Measurements from ENCODE around the gene BMP8B.
"Not testable (repeated sequence)": the region's sequence is repeated elsewhere in the genome, so short reads cannot be mapped to it uniquely, and the experiment has no call there.

The BMP8B gene

DNA sequence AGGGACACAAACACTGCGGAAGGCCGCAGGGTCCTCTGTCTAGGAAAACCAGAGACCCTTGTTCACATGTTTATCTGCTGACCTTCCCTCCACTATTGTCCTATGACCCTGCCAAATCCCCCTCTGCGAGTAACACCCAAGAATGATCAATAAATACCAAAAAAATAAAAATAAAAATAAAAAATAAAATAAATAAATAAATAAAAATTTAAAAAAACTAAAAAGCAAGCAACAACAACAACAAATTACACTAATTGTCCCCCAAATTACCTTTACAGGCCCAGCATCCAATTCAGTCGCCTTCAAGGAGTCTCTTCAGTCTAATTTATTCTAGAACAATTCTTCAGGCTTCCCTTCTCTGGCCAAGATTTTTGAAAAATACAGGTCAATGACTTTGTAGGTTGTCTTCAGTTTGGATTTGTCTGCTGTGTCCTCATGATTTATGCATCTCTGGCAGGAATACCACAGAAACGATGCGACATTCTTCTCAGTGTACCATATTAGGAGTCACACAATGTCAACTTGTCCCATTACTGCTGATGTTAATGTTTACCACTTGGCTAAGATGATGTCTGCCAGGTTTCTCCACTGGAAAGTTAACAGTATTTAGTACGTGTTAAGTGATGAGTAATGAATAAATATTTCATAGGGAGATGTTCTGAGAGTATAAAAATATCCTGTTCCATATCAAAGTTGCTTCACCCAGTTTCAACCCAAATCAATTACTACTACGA lies 20.3 kb upstream of the BMP8B start:
- no peak for DNase-seq

- no peak for DNase-seq
Measured at GRCh38 chr1:39805385-39805784, 16.7 kb upstream of the BMP8B start.

DNA sequence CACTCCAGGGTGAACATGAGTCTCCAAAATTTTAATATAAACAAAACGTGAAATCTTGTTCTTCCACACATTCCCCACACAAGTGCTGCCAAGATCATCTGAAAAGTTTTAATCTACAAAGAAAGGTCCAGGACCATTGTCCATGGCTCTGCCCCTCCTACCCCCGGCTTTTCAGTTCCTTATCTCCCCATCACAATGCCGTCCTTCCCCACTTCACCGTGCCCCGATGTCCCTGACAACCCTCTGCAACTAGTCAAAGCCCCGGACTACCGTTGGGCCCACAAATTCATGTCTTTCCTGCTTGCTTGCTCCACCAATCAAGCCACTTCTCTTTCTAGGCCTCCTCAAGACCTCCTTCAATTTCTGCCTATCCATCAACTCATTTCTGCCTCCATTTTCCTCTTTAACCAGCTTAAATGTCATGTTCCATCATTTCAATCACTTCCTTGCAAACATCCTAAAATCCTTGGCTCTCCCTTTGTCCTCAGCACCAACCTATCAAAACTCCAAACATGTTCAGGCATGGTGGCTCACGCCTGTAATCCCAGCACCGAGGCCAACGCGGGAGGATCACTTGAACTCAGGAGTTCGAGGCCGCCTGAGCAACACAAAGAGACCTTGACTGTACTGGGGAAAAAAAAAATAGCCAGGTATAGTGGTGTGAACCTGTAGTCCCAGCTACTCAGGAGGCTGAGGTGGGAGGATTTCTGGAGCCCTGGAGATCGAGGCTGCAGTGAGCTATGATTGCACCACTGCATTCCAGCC lies 14.0 kb upstream of the BMP8B start:
- DNase-seq, result no peak

GRCh38 chr1:39800471-39800835 lies 11.8 kb upstream of the BMP8B start:
- no peak for DNase-seq

DNA sequence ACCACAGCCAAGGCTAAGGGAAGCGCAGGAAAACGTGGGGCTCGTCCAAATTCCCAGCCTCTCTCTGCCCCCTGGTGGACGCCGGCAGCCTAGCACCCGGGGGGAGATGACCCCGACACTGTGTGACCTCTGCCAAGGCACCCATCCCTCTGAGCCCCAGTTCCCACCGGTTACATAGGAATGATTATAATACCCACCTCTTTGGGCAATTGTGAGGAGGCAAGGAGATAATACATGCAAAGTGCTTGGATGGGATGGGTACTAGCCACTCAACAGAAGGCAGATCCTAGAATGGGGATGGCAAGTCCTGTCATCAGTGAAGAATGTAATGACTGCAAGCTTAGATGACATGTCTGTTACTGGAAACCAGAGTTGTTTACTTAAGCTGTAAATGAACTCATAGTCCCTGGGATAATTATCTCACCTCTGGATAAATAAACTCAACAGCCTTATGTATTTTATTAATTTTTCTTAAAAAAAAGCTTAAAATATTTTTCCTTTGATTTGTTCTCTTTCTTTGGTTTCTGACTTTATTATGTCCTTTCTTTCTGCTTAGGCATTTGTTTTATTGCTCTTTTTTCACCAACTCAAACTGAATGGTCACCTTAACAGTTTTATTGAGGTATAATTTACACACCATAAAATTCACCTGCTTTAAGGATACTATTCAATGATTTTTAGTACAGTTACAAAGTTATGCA lies 11.3 kb upstream of the BMP8B start:
- DNase-seq, result peak; percentile 100

GRCh38 chr1:39798859-39799769 lies 10.4 kb upstream of the BMP8B start:
- DNase-seq, result peak; percentile 97

- no peak for DNase-seq
Measured at GRCh38 chr1:39795651-39796050, 7.0 kb upstream of the BMP8B start.

DNA sequence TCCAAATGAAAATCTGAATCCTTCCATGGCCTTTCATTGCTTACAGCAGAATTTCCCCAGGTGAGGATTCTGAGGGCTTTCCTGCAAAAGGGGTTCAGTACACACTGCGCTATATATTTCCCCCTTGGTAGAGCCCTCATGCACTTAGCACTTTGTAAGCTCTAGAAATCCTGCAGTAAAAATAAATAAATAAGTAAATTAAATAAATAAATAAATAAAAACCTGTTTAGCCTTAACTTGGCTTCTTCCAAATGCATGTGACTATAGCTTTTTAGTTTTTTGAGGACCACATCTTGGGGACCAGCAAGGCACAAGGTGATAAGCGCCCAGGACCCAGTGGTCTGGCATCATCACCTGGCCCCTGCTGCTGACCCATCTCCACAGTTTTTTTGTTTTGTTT lies 3.2 kb upstream of the BMP8B start:
- DNase-seq, result no peak

GRCh38 chr1:39789571-39790110 lies 976 bp upstream of the BMP8B start:
- DNase-seq, result no peak

DNA sequence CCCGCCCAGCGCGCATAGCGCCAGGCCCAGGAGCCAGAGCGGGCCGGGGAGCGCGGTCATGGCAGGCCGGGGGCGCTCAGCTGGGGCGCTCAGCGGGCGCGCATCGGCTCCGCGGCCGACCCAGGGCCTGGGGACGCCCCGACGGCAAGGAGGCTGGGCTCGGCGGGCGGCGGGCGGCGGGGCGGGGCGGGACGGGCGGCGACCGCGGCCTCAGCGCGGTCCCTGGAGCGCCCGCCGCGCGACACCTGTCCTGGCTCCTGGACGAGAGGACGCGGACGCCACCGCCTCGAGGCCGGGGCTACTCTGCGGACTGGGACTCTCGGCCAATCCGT lies 273 bp downstream of the BMP8B start:
- DNase-seq, result no peak

DNA sequence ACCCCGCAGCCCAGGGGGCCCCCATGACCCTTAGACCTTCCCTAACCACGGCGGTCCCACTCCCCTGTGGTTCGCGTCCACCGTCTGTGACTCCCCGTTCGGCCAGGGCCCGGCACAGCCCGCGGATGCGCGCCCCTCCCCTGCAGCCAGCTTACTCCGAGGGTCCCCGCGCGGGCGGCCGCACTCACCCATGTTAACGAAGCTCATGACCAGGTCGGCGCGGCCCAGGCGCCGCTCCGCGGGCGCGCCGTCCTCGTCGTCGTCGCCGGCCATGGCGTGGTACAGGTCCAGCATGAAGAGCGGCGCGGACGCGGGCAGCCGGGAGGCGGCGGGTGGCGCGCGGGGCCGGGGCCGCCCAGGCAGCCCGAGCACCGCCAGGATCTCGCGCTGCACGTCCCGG lies 701 bp downstream of the BMP8B start:
- DNase-seq, result not testable (repeated sequence)

- DNase-seq, result no peak
Measured at GRCh38 chr1:39787468-39787867, 1.2 kb downstream of the BMP8B start.

DNA sequence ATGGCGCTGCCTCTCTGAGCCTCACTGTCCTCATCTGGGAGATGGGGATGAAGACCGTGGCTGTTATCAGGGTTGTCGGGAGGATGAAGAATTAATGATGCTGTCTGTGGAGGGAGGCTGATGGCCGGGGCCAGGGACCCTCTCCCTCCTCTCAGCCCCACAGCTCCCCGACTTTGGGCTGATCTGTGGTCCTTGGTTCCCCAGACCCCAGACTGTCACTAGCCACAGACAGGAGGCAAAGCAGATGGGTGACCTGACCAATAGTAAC lies 1.6 kb downstream of the BMP8B start:
- DNase-seq, result not testable (repeated sequence)

GRCh38 chr1:39786303-39787107 lies 2.2 kb downstream of the BMP8B start:
- DNase-seq, result not testable (repeated sequence)

- not testable (repeated sequence) for DNase-seq
Measured at GRCh38 chr1:39782685-39783084, 6.0 kb downstream of the BMP8B start.

GRCh38 chr1:39782103-39782502 lies 6.6 kb downstream of the BMP8B start:
- no peak for DNase-seq

DNA sequence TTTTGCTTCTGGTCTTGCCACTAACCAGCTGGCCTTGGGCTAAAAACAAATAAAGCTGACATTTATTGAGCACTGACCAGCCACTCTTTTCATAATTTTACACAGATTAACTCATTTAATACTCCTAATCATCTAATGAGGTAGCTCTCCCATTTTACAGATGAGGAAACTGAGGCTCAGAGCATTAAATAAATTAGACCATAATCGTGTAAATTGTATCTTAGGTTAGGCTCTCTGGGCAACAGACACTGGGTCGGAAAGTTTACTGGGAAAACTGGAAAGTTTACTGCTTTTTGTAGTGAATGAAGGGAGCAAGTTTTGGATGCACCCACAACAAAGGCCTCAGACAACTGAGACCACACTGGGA lies 7.3 kb downstream of the BMP8B start:
- DNase-seq, result no peak

DNA sequence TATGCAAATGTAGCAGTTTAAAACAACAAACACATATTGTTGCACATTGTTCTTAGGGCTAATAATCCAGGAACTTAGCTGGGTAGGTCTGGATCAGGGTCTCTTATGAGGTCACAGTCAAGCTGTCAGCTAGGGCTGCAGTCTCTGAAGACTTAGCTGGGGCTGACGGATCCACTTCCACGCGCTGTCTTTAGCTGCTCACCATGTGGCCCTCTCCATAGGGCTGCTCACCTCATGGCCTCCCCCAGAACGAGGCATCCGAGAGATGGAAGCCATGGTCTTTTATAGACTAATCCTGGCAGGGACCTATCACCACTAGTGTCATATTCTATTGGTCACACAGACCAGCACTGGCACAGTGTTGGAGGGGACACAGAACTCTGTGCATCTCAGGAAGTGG lies 8.8 kb downstream of the BMP8B start:
- no peak for DNase-seq

GRCh38 chr1:39779137-39779536 lies 9.5 kb downstream of the BMP8B start:
- DNase-seq, result no peak

DNA sequence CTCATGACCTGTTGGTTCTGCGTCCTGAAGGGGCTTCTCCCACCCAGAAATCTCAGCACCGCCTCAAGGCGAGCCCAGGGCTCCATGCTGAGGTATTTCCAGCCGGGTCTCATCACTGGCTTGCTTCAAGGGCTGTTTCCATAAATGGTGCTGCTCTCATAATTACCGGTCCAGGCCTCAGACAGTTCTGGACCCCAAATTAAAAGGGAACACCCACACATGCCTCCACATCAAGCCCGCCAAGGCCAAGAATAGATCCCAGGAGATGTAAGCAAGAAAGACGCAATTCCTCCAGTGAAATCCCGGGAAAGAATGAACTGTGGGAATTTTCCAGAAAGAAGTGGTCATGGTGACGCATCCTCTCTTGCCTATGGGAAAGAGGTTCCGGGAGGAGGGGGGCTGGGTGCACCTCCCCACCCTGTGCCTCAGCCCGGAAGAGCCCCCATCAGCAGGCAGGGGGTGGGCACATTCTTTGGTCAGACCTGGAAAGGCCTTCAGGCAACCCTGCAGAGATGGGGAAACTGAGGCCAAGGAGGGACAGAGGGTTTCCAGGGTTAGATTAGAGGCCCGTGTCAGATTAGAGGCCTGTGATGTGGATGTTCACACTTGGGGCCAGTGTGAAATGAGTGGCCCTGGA lies 10.1 kb downstream of the BMP8B start:
- DNase-seq, result not testable (repeated sequence)

DNA sequence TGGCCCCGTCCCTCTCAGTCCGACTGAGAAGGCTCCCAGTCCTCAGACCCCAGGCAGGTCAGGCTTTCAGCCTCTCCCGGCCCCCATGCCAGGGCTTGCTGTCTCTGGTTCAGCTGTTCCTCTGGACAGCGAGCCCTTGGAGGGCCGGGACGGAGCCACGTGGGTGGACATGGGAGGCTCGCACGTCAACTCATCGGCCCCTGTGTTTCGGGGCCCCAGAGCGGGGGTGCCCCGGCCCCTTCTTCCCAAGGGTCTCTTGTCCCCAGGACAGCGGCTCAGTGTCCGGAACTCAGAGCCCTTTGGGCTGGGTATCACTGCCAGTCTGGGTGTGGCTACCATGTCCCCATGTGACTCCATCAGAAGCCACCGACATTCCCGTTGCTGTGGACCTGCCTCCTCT lies 10.8 kb downstream of the BMP8B start:
- DNase-seq, result not testable (repeated sequence)

DNA sequence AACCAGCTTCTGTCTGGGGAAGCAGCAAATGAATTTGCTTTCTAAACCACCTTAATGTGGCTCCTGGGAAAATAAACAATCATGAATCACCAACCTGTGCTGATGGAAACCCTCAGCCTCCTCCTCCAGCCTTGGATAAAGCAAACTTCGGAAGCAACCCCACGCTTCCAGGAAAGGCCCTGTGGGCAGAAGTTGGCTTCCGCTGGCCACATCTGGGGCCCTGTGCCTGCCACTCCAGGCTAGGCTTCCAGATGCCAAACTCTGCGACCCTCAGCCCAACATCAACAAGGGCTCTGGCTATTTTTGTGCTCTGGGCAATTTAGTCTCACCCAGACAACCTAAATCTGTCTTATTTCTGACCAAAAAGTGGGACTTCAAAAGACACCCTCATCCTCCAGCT lies 11.4 kb downstream of the BMP8B start:
- DNase-seq, result no peak
